Measurements from ENCODE around the gene DIS3L2.

DNA sequence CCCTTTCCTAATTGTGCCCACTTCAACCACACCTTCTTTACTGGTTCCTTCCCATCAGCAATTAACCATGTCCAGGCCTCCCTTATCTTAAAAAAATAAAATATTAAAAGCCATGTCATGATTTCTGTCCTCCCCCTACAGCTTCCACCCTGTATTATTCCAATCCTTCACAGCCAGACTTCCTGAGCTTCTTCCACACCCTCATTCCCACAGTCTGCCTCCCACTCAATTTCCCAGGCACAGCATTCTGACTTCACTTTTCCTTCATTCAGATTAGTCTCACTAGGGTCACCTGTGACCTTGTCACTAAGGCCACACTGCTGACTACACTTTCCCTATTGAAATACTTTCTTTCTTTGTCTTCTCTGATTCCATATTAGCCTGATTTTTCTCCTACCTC, 159.4 kb downstream of the DIS3L2 start:
- TF ChIP-seq, protein P1, sequence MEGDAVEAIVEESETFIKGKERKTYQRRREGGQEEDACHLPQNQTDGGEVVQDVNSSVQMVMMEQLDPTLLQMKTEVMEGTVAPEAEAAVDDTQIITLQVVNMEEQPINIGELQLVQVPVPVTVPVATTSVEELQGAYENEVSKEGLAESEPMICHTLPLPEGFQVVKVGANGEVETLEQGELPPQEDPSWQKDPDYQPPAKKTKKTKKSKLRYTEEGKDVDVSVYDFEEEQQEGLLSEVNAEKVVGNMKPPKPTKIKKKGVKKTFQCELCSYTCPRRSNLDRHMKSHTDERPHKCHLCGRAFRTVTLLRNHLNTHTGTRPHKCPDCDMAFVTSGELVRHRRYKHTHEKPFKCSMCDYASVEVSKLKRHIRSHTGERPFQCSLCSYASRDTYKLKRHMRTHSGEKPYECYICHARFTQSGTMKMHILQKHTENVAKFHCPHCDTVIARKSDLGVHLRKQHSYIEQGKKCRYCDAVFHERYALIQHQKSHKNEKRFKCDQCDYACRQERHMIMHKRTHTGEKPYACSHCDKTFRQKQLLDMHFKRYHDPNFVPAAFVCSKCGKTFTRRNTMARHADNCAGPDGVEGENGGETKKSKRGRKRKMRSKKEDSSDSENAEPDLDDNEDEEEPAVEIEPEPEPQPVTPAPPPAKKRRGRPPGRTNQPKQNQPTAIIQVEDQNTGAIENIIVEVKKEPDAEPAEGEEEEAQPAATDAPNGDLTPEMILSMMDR (conservative IDR thresholded peaks at IDR 0.05; ENCODE audit: low read depth in 2 of 2) = no peak
- TF ChIP-seq EZH2 (IDR thresholded peaks at IDR 0.05; ENCODE audit: low read depth, unreplicated experiment) = no peak
- TF ChIP-seq, protein P2, sequence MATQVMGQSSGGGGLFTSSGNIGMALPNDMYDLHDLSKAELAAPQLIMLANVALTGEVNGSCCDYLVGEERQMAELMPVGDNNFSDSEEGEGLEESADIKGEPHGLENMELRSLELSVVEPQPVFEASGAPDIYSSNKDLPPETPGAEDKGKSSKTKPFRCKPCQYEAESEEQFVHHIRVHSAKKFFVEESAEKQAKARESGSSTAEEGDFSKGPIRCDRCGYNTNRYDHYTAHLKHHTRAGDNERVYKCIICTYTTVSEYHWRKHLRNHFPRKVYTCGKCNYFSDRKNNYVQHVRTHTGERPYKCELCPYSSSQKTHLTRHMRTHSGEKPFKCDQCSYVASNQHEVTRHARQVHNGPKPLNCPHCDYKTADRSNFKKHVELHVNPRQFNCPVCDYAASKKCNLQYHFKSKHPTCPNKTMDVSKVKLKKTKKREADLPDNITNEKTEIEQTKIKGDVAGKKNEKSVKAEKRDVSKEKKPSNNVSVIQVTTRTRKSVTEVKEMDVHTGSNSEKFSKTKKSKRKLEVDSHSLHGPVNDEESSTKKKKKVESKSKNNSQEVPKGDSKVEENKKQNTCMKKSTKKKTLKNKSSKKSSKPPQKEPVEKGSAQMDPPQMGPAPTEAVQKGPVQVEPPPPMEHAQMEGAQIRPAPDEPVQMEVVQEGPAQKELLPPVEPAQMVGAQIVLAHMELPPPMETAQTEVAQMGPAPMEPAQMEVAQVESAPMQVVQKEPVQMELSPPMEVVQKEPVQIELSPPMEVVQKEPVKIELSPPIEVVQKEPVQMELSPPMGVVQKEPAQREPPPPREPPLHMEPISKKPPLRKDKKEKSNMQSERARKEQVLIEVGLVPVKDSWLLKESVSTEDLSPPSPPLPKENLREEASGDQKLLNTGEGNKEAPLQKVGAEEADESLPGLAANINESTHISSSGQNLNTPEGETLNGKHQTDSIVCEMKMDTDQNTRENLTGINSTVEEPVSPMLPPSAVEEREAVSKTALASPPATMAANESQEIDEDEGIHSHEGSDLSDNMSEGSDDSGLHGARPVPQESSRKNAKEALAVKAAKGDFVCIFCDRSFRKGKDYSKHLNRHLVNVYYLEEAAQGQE (IDR thresholded peaks at IDR 0.05; ENCODE audit: unreplicated experiment) = no peak
- TF ChIP-seq, protein P3, sequence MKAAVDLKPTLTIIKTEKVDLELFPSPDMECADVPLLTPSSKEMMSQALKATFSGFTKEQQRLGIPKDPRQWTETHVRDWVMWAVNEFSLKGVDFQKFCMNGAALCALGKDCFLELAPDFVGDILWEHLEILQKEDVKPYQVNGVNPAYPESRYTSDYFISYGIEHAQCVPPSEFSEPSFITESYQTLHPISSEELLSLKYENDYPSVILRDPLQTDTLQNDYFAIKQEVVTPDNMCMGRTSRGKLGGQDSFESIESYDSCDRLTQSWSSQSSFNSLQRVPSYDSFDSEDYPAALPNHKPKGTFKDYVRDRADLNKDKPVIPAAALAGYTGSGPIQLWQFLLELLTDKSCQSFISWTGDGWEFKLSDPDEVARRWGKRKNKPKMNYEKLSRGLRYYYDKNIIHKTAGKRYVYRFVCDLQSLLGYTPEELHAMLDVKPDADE (IDR thresholded peaks at IDR 0.05) = no peak
